ENCODE measurements around the gene RHEBL1. TPM values are rescaled to one million over a fixed set of nuclear protein-coding genes. Genes with fewer than 3 reads are reported as not detected.

RHEBL1 gene
- total and polyA plus RNA-seq, 2 of the 8 experiments (the other 6 are each of a cell fraction or from before 2014, with no cell fraction given): 7.5 to 9.4 TPM

GRCh38 chr12:49025463-49025862 lies 44.3 kb downstream of the RHEBL1 start:
- no peaks in the 10 kb centered on the region for H3K27me3 ChIP-seq (replicated peaks in 1 of 4; ENCODE audit: control insufficient read depth in 3 of 4, extremely low read depth in 1 of 4, insufficient read depth in 3 of 4, low read length in 3 of 4)
- CTCF ChIA-PET (ENCODE audit: partially characterized antibody): interaction anchor here (0.9 to 4.9 kb wide), 5 partner anchors 10 to 29 kb away, joined by 3 to 43 read pairs (median 3); no protein-coding TSS in a partner anchor

More at GRCh38 chr12:49025463-49025862, 44.3 kb downstream of the RHEBL1 start:
- Histone ChIP-seq H3K4ac (replicated peaks; ENCODE audit: insufficient read length, low read depth, low read length) (no peak overlapping the region), H2BK20ac (ENCODE audit: low read length) (no peak overlapping the region), H3K9ac (replicated peaks in 1 of 4; ENCODE audit: extremely low read depth in 1 of 4, low read depth in 3 of 4, low read length in 3 of 4) (no peak overlapping the region), H3K9me3 (ENCODE audit: insufficient read depth in 2 of 2, low read depth in 1 of 2, low read length in 1 of 2) (no peaks in the 10 kb centered on the region), H3K79me2 (ENCODE audit: control insufficient read depth in 1 of 2, insufficient read depth in 2 of 2, low read length in 2 of 2) (no peaks in the 10 kb centered on the region), H4K8ac (ENCODE audit: extremely low read depth, insufficient read depth, low read length) (no peak overlapping the region), H3K23ac (ENCODE audit: insufficient read length) (no peak overlapping the region), H3K27ac (ENCODE audit: low read depth, low read length) (no peak overlapping the region), H2BK12ac (ENCODE audit: low read depth, low read length) (no peak overlapping the region), H2BK15ac (ENCODE audit: low read length) (no peak overlapping the region), H3K18ac (ENCODE audit: extremely low read depth, low read length) (no peak overlapping the region), H3K4me2 (ENCODE audit: insufficient read depth in 1 of 2, low read depth in 2 of 2, low read length in 2 of 2) (no peak overlapping the region), H3K56ac (replicated peaks; ENCODE audit: insufficient read length, low read depth, low read length) (no peak overlapping the region), H2BK5ac (ENCODE audit: low read depth, low read length) (no peak overlapping the region), H3K4me1 (replicated peaks in 1 of 4; ENCODE audit: control insufficient read depth in 3 of 4, insufficient read depth in 4 of 4, low read length in 3 of 4) (no peaks in the 10 kb centered on the region), H4K20me1 (replicated peaks in 1 of 2; ENCODE audit: control insufficient read depth in 1 of 2, insufficient read depth in 2 of 2, low read length in 2 of 2) (peaks cover 6 to 8% of the 10 kb centered on the region in 2 experiments), H2BK120ac (replicated peaks; ENCODE audit: low read depth, low read length) (no peak overlapping the region), H3K23me2 (ENCODE audit: low read depth, low read length) (no peaks in the 10 kb centered on the region), H4K5ac (ENCODE audit: insufficient read length, low read depth, low read length) (no peak overlapping the region), H3K79me1 (ENCODE audit: low read depth, low read length) (no peaks in the 10 kb centered on the region; the same call in 1 of the 2 replicates), H3K14ac (ENCODE audit: insufficient read length) (no peak overlapping the region), H2AFZ (ENCODE audit: low read length) (no peak overlapping the region), H3K4me3 (ENCODE audit: extremely low read depth in 1 of 4, insufficient read depth in 2 of 4, low read depth in 3 of 4, low read length in 4 of 4) (no peak overlapping the region), H2AK5ac (ENCODE audit: low read depth, low read length) (no peak overlapping the region), H4K91ac (replicated peaks; ENCODE audit: insufficient read length, low read length) (no peak overlapping the region), H3K36me3 (ENCODE audit: control insufficient read depth in 2 of 4, insufficient read depth in 4 of 4, low read length in 3 of 4) (peaks cover 35 to 83% (median 67%) of the 10 kb centered on the region in 4 experiments; a peak in 7 of 8 replicates)
- DNase-seq (ENCODE audit: low read depth in 1 of 2, low spot score in 2 of 2) (no peak), FAIRE-seq (no peak)
- no peak for TF ChIP-seq KDM5A (IDR thresholded peaks at IDR 0.05; ENCODE audit: low read length)
- WGBS, 2 experiments (ENCODE audit: extremely low coverage in 1 of 2, insufficient coverage in 1 of 2, insufficient read length in 1 of 2, insufficient replicate concordance in 2 of 2, low coverage in 1 of 2, low lambda C conversion rate in 2 of 2, missing lambda C conversion rate in 1 of 2): 92% methylated on average over 4 of the region's 4 CpGs; no CpG with 5 or more reads in 1 of the 2 experiments
- POLR2A ChIA-PET (ENCODE audit: partially characterized antibody): interaction anchor here (0.6 to 22.2 kb wide), 2 partner anchors 10 to 15 kb away, joined by 3 to 339 read pairs; no protein-coding TSS in a partner anchor

Data from H1 (cell line).